ENCODE data around the gene FAM3D. TPM values are rescaled to one million over a fixed set of nuclear protein-coding genes. Genes with fewer than 3 reads are reported as not detected.
A peak's percentile ranks its signal among the peaks of the same experiment; 100 is the strongest.

Gene FAM3D
- total RNA-seq, 1 experiment from 2014 or later, result not detected

- no peak overlapping the region for H3K4me3 ChIP-seq (ENCODE audit: low read length)
- no peaks in the 10 kb centered on the region for H3K9me3 ChIP-seq (ENCODE audit: low read length)
- no peak overlapping the region for H3K27ac ChIP-seq (ENCODE audit: low read length)
- H3F3A ChIP-seq (ENCODE audit: low read length, unreplicated experiment), result no peaks in the 10 kb centered on the region
- DNase-seq (no peak), ATAC-seq (no peak)
- peaks cover 38% of the 10 kb centered on the region for H3K4me1 ChIP-seq (ENCODE audit: insufficient read depth, low read length)
- ChIA-PET POLR2A (ENCODE audit: unreplicated experiment) (no interaction called here), CTCF (interaction anchor here (0.5 kb wide), 1 partner anchor 412 kb away, joined by 5 read pairs; no protein-coding TSS in a partner anchor)
- no peaks in the 10 kb centered on the region for H3K79me2 ChIP-seq (ENCODE audit: low read length)
- intact Hi-C loops (cut with micrococcal nuclease), result no loop called here
- no peaks in the 10 kb centered on the region for H4K20me1 ChIP-seq (ENCODE audit: low read length)
- H2AFZ ChIP-seq (ENCODE audit: low read length), result no peak overlapping the region
- H3K9me2 ChIP-seq (replicated peaks; ENCODE audit: low read length), result no peaks in the 10 kb centered on the region
- BruUV-seq (replicated peaks), result no TSS peak
- no peaks in the 10 kb centered on the region for H3K36me3 ChIP-seq (ENCODE audit: low read depth, low read length)
- H3K9ac ChIP-seq (ENCODE audit: low read length), result no peak overlapping the region
- H3K4me2 ChIP-seq (ENCODE audit: low read length), result no peak overlapping the region
- no peaks in the 10 kb centered on the region for H3K27me3 ChIP-seq (ENCODE audit: low read length)
- no peak for TF ChIP-seq EZH2phosphoT487 (IDR thresholded peaks at IDR 0.05; ENCODE audit: borderline replicate concordance, low read length)
- TF ChIP-seq CTCF (conservative IDR thresholded peaks at IDR 0.05; ENCODE audit: low read depth, low read length), result no peak
- TF ChIP-seq EZH2 (IDR thresholded peaks at IDR 0.05; ENCODE audit: low read length, unreplicated experiment), result no peak
Observed at GRCh38 chr3:58642846-58643245, 23.7 kb downstream of the FAM3D start.

DNA sequence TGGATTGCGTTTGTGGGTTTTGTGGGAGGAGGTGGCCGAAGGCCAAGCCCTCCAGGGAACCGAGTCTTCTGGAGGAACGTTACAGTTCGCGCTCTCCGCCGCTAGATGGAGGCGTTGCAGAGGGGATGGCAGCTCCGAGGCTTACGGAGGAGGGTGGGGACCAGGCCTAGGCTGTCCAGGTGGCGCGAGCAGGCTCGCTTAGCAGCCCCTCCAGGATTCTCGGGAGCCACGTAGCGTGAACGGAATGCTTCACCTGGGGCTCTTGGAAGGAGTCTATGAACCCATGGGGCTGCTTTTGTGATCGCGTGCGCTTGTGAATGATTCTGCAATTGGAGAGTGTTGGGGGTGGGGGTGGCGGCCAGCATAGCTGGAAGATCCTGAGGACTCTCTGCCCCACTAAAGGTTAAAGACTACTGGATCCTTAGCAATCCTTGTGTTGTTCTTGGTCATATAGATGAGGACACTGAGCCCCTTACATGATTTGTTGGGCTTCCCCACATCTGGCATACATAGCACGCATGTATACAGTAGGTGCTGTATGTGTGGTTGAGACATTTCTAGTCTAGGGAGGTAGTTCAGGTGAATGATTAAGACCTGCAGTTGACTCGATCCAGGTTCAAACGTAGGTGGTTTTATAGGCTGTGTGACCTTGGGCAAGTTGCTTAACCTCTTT, 25.7 kb downstream of the FAM3D start:
- ChIA-PET CTCF (interaction anchor here (0.8 kb wide), 3 partner anchors 11 to 1169 kb away, joined by 4 to 5 read pairs (median 5); no protein-coding TSS in a partner anchor), POLR2A (ENCODE audit: unreplicated experiment) (no interaction called here)
- no peaks in the 10 kb centered on the region for H3K27me3 ChIP-seq (ENCODE audit: low read length)
- no peak for TF ChIP-seq EZH2 (IDR thresholded peaks at IDR 0.05; ENCODE audit: low read length, unreplicated experiment)
- peak; percentile 96 for TF ChIP-seq CTCF (conservative IDR thresholded peaks at IDR 0.05; ENCODE audit: low read depth, low read length)
- H3K4me2 ChIP-seq (ENCODE audit: low read length), result peak overlapping the region; percentile 64
- no peaks in the 10 kb centered on the region for H3K9me3 ChIP-seq (ENCODE audit: low read length)
- no peaks in the 10 kb centered on the region for H3K9me2 ChIP-seq (replicated peaks; ENCODE audit: low read length)
- peak overlapping the region; percentile 68 for H2AFZ ChIP-seq (ENCODE audit: low read length)
- H3K79me2 ChIP-seq (ENCODE audit: low read length), result no peaks in the 10 kb centered on the region
- no peaks in the 10 kb centered on the region for H4K20me1 ChIP-seq (ENCODE audit: low read length)
- no TSS peak for BruUV-seq (replicated peaks)
- no peak overlapping the region for H3K27ac ChIP-seq (ENCODE audit: low read length)
- peak; percentile 92 for DNase-seq
- peaks cover 22% of the 10 kb centered on the region for H3K4me1 ChIP-seq (ENCODE audit: insufficient read depth, low read length)
- intact Hi-C loops (cut with micrococcal nuclease), result loop anchor here (1.0 to 2.0 kb wide), 5 partner anchors 18 to 572 kb away; no protein-coding TSS in a partner anchor
- no peak overlapping the region for H3K4me3 ChIP-seq (ENCODE audit: low read length)
- no peak overlapping the region for H3K9ac ChIP-seq (ENCODE audit: low read length)
- peak; percentile 94 for ATAC-seq
- no peaks in the 10 kb centered on the region for H3K36me3 ChIP-seq (ENCODE audit: low read depth, low read length)
- H3F3A ChIP-seq (ENCODE audit: low read length, unreplicated experiment), result no peaks in the 10 kb centered on the region

GRCh38 chr3:58639842-58640241, 26.7 kb downstream of the FAM3D start:
- no peak overlapping the region for H3K9ac ChIP-seq (ENCODE audit: low read length)
- H3K9me3 ChIP-seq (ENCODE audit: low read length), result no peaks in the 10 kb centered on the region
- peaks cover 22% of the 10 kb centered on the region for H3K4me1 ChIP-seq (ENCODE audit: insufficient read depth, low read length)
- DNase-seq (no peak), ATAC-seq (no peak)
- TF ChIP-seq CTCF (conservative IDR thresholded peaks at IDR 0.05; ENCODE audit: low read depth, low read length) (no peak), EZH2 (IDR thresholded peaks at IDR 0.05; ENCODE audit: low read length, unreplicated experiment) (no peak)
- no peaks in the 10 kb centered on the region for H4K20me1 ChIP-seq (ENCODE audit: low read length)
- ChIA-PET POLR2A (ENCODE audit: unreplicated experiment) (no interaction called here), CTCF (interaction anchor here (0.6 to 0.8 kb wide), 3 partner anchors 86 to 1170 kb away, joined by 3 to 4 read pairs (median 4); no protein-coding TSS in a partner anchor)
- H3K79me2 ChIP-seq (ENCODE audit: low read length), result no peaks in the 10 kb centered on the region
- H3F3A ChIP-seq (ENCODE audit: low read length, unreplicated experiment), result no peaks in the 10 kb centered on the region
- H3K27ac ChIP-seq (ENCODE audit: low read length), result no peak overlapping the region
- H2AFZ ChIP-seq (ENCODE audit: low read length), result no peak overlapping the region
- no peaks in the 10 kb centered on the region for H3K27me3 ChIP-seq (ENCODE audit: low read length)
- no peaks in the 10 kb centered on the region for H3K9me2 ChIP-seq (replicated peaks; ENCODE audit: low read length)
- H3K36me3 ChIP-seq (ENCODE audit: low read depth, low read length), result no peaks in the 10 kb centered on the region
- H3K4me3 ChIP-seq (ENCODE audit: low read length), result no peak overlapping the region
- no peak overlapping the region for H3K4me2 ChIP-seq (ENCODE audit: low read length)
- BruUV-seq (replicated peaks), result no TSS peak
- intact Hi-C loops (cut with micrococcal nuclease), result loop anchor here (1.0 to 2.0 kb wide), 5 partner anchors 19 to 573 kb away; no protein-coding TSS in a partner anchor
